Measurements from ENCODE around the gene SNUPN. TPM values are rescaled to one million over a fixed set of nuclear protein-coding genes. Genes with fewer than 3 reads are reported as not detected.

Gene SNUPN
- total RNA-seq, 1 experiment from 2014 or later: 28.9 TPM

- Mint-ChIP-seq H3K27me3 (ENCODE audit: insufficient read depth, unreplicated experiment) (no peaks in the 10 kb centered on the region), H3K4me1 (ENCODE audit: insufficient read depth, unreplicated experiment) (no peaks in the 10 kb centered on the region), H3K27ac (ENCODE audit: low read depth, unreplicated experiment) (no peak overlapping the region), H3K4me3 (ENCODE audit: unreplicated experiment) (no peak overlapping the region), H3K36me3 (ENCODE audit: insufficient read depth, unreplicated experiment) (peaks cover 80% of the 10 kb centered on the region), H3K9me3 (ENCODE audit: unreplicated experiment) (no peaks in the 10 kb centered on the region)
- no TSS peak for BruUV-seq (replicated peaks)
- POLR2A ChIA-PET: interaction anchor here (0.5 kb wide), 2 partner anchors 41 to 150 kb away, joined by 3 read pairs; partner anchors contain the start of gene SNX33
- CTCF ChIA-PET: interaction anchor here (0.9 to 1.8 kb wide), 2 partner anchors 14 to 79 kb away, joined by 3 to 5 read pairs; no protein-coding TSS in a partner anchor
- TF ChIP-seq CTCF (IDR thresholded peaks at IDR 0.05; ENCODE audit: unreplicated experiment): no peak
- no peak for DNase-seq (ENCODE audit: unreplicated experiment)
- intact Hi-C loops (cut with micrococcal nuclease): no loop called here
These were observed 18.5 kb downstream of the SNUPN start for GRCh38 chr15:75606711-75607699.

GRCh38 chr15:75606026-75606425, 19.5 kb downstream of the SNUPN start:
- intact Hi-C loops (cut with micrococcal nuclease): no loop called here
- CTCF ChIA-PET: no interaction called here
- no peak for DNase-seq (ENCODE audit: unreplicated experiment)
- H3K27ac Mint-ChIP-seq (ENCODE audit: low read depth, unreplicated experiment): no peak overlapping the region
- no peak for TF ChIP-seq CTCF (IDR thresholded peaks at IDR 0.05; ENCODE audit: unreplicated experiment)
- H3K27me3 Mint-ChIP-seq (ENCODE audit: insufficient read depth, unreplicated experiment): no peaks in the 10 kb centered on the region
- H3K4me1 Mint-ChIP-seq (ENCODE audit: insufficient read depth, unreplicated experiment): no peaks in the 10 kb centered on the region
- no peak overlapping the region for H3K4me3 Mint-ChIP-seq (ENCODE audit: unreplicated experiment)
- no TSS peak for BruUV-seq (replicated peaks)
- POLR2A ChIA-PET: no interaction called here
- H3K36me3 Mint-ChIP-seq (ENCODE audit: insufficient read depth, unreplicated experiment): peaks cover 78% of the 10 kb centered on the region
- no peaks in the 10 kb centered on the region for H3K9me3 Mint-ChIP-seq (ENCODE audit: unreplicated experiment)

- TF ChIP-seq CTCF (IDR thresholded peaks at IDR 0.05; ENCODE audit: unreplicated experiment): no peak
- Mint-ChIP-seq H3K9me3 (ENCODE audit: unreplicated experiment) (no peaks in the 10 kb centered on the region), H3K36me3 (ENCODE audit: insufficient read depth, unreplicated experiment) (peaks cover 69% of the 10 kb centered on the region), H3K27ac (ENCODE audit: low read depth, unreplicated experiment) (no peak overlapping the region), H3K4me3 (ENCODE audit: unreplicated experiment) (no peak overlapping the region), H3K4me1 (ENCODE audit: insufficient read depth, unreplicated experiment) (no peaks in the 10 kb centered on the region), H3K27me3 (ENCODE audit: insufficient read depth, unreplicated experiment) (no peaks in the 10 kb centered on the region)
- DNase-seq (ENCODE audit: unreplicated experiment): no peak
- BruUV-seq (replicated peaks): no TSS peak
- intact Hi-C loops (cut with micrococcal nuclease): no loop called here
- POLR2A ChIA-PET: interaction anchor here (1.5 kb wide), 1 partner anchor 39 kb away, joined by 3 read pairs; no protein-coding TSS in a partner anchor
- CTCF ChIA-PET: interaction anchor here (0.7 kb wide), 1 partner anchor 91 kb away, joined by 3 read pairs; no protein-coding TSS in a partner anchor
These were observed 26.1 kb downstream of the SNUPN start for GRCh38 chr15:75599401-75599800.

- H3K4me3 Mint-ChIP-seq (ENCODE audit: unreplicated experiment): no peak overlapping the region
- intact Hi-C loops (cut with micrococcal nuclease): no loop called here
- H3K27ac Mint-ChIP-seq (ENCODE audit: low read depth, unreplicated experiment): no peak overlapping the region
- no TSS peak for BruUV-seq (replicated peaks)
- POLR2A ChIA-PET: interaction anchor here (0.7 to 1.5 kb wide), 2 partner anchors 21 to 40 kb away, joined by 3 read pairs; no protein-coding TSS in a partner anchor
- no peaks in the 10 kb centered on the region for H3K4me1 Mint-ChIP-seq (ENCODE audit: insufficient read depth, unreplicated experiment)
- no peaks in the 10 kb centered on the region for H3K9me3 Mint-ChIP-seq (ENCODE audit: unreplicated experiment)
- no peak for DNase-seq (ENCODE audit: unreplicated experiment)
- no peaks in the 10 kb centered on the region for H3K27me3 Mint-ChIP-seq (ENCODE audit: insufficient read depth, unreplicated experiment)
- CTCF ChIA-PET: interaction anchor here (0.5 to 1.2 kb wide), 3 partner anchors 19 to 541 kb away, joined by 3 read pairs; partner anchors contain the start of gene PTPN9
- TF ChIP-seq CTCF (IDR thresholded peaks at IDR 0.05; ENCODE audit: unreplicated experiment): no peak
- H3K36me3 Mint-ChIP-seq (ENCODE audit: insufficient read depth, unreplicated experiment): peaks cover 61% of the 10 kb centered on the region
These were observed 27.2 kb downstream of the SNUPN start for GRCh38 chr15:75598361-75598760.

Measured in MCF 10A (cell line).